HG02970 (cell line): Measurements from ENCODE around the gene BCAS3.
"Not testable (repeated sequence)": the region's sequence is repeated elsewhere in the genome, so short reads cannot be mapped to it uniquely, and the experiment has no call there.

Source experiments
- ATAC-seq: cut with Tn5 transposase; IDR thresholded peaks from one replicate; pipeline ENCODE4 v1.9.1; 2021; ENCODE audit warnings: mild to moderate bottlenecking, moderate library complexity, moderate number of reproducible peaks; ENCODE audit not compliant: unreplicated experiment, low FRiP score

The BCAS3 gene

GRCh38 chr17:61338874-61339478 lies 661.3 kb downstream of the BCAS3 start:
- no peak for ATAC-seq

DNA sequence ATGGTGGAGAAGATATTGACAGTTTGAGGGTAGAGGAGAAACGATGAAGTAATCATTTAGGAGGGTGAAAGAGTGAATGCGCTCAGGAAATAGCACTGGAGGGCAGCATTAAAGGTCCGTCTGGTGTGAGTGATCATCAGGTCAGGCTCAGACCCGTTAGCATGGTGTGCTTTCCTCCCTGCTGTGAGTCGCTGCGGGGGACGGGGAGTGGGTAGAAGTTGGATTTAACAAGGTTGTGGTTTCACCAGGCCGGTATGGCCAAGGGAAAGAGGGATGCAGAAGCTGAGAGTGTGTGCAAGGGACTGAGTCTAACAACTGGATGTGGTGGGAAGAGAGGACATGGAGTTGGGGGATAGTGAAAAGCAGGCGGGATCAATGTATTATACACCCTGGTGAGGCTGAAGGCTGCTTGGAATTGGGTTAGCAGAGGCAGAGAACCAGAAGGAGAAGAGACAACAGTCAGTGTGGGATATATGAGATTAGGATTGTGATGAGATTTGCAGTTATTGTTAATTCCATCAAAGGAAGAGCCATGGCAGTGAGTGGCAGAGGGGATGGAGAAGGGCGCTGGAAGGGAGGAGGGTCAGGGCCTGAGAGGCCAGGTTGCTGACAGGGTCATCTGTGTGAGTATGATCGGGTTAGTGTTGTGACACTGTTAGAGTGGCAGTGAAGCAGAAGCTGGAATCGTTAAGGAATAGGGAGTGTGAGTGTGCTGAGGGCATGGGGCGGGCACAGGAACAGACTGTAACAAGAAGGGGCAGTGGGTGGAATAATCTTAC lies 663.0 kb downstream of the BCAS3 start:
- ATAC-seq: no peak

DNA sequence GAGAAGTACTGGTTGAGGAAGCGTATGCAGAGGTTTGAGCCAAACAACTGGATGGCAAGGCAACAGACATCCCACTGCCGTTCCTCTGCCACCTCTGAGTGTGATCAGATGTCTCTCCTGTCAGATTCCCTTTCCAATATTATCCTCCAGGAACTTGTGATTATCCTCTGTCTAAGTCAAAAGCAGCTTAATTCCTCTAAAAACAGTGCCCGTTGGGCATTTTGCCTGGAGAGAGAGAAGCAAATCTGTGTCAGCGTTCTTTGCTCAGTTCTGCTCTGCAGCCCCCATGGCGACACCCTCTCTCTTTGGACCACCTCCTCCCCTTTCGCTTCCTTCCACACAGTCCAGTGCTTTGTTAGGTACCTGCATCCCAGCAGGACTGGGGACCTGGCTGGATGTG lies 665.9 kb downstream of the BCAS3 start:
- no peak for ATAC-seq

GRCh38 chr17:61345061-61345460 lies 667.4 kb downstream of the BCAS3 start:
- no peak for ATAC-seq

GRCh38 chr17:61345825-61346666 lies 668.4 kb downstream of the BCAS3 start:
- no peak for ATAC-seq

DNA sequence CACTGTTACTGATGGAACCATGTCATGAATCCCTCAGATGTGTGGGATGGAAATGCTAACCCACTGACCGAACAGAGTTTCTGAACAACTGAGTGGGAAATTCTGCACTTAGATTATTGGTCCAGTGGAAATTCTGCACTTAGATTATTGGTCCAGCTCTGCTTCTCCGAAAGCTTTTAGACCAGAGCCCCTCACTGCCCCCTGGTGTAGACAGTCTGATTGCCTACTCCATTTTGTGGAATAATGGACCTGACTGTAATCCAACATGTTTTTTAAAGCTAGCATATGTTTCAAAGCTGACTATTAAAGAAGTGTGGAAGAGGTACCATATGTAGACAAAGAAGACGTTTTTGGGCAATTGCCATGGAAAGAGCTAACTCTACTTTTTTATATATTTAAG lies 671.7 kb downstream of the BCAS3 start:
- ATAC-seq: no peak

- ATAC-seq: no peak
These were observed 674.2 kb downstream of the BCAS3 start for GRCh38 chr17:61351745-61352407.

DNA sequence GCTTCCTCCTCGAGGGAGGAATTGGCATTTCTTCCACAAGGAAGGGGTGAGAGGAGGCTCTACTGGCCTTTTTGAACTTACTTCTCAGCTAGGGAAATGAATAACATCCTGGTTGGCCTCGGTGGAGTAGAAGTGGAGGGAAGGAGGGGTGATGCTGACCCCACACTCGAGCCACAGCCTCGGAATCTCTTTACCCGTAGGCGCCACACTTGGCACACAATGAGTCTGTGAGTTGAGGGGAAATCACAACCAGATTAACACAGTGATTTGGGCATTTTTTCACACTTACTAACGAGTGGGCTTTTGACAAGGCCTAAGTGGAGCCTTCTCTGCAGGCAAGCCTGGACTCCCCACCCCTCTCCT lies 674.7 kb downstream of the BCAS3 start:
- ATAC-seq: no peak

DNA sequence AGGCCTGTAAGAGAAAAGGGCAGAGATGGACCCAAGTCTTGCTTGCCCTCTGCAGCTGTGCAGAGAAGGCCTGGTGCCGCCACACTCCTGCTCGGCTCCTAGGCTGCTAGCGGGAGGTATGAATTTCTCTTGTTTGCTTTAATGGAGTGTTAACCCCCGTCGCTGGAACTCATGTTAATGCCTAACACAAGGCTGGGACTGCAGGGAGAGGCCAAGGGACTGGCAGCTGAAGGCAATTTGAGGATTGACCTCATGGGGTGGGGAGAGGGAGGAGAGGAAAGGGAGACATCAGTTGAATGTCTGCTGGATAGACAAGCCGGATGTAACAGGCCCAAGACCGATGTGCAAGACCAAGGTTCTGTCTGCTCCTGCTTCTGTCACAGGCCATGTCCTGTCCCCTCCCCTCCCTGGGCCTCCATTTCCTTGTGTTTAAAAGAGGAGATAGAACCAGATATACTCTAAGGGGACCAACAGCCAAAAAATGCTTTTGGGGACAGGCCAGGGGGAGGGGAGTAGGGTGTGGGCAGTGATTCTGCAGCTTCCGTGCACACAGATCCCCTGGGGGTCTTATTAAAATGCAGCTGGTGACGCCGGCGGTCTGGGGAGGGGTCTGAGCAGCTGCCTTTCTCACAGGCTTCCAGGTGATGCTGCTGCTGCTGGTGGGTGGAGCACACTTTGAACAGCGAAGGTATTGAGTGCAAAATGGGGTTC lies 675.3 kb downstream of the BCAS3 start:
- ATAC-seq: no peak

- no peak for ATAC-seq
These were observed 676.0 kb downstream of the BCAS3 start for GRCh38 chr17:61353615-61354014.

GRCh38 chr17:61354895-61355874 lies 677.5 kb downstream of the BCAS3 start:
- ATAC-seq: no peak

DNA sequence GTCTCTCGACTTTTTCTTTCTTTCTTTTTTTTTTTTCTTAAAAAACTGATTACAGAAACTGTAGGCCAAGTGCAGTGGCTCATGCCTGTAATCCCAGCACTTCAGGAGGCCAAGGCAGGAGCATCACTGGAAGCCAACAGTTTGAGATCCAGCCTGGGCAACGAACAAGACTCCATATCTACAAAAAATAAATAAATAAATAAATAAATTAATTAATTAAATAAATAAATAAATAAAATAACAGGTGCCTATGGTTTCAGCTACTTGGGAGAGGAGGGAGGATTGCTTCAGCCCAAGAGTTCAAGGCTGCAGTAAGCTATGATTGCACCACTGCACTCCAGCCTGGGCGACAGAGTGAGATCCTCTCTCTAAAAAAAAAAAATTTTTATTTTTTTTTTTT lies 679.4 kb downstream of the BCAS3 start:
- ATAC-seq: not testable (repeated sequence)

GRCh38 chr17:61359513-61359912 lies 681.9 kb downstream of the BCAS3 start:
- not testable (repeated sequence) for ATAC-seq

- ATAC-seq: no peak
These were observed 682.8 kb downstream of the BCAS3 start for GRCh38 chr17:61360318-61360943.

DNA sequence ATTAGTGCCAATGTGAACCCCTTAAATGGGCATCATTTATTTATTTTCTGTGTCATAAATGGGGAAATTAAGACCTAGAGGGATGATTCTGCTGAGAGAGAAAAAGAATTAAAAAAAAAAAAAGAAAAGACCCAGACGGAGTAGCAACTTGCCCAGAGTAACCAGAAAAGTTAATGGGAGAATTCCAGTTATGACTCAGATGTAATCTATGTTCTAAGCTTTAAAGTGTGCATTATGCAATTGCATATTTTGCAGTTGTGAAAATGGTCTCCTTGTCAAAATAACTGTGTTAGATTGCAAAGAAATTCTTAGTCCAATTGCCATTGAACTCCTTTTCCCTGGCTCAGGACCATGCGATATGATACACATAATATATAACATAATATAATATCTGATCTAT lies 683.4 kb downstream of the BCAS3 start:
- no peak for ATAC-seq

DNA sequence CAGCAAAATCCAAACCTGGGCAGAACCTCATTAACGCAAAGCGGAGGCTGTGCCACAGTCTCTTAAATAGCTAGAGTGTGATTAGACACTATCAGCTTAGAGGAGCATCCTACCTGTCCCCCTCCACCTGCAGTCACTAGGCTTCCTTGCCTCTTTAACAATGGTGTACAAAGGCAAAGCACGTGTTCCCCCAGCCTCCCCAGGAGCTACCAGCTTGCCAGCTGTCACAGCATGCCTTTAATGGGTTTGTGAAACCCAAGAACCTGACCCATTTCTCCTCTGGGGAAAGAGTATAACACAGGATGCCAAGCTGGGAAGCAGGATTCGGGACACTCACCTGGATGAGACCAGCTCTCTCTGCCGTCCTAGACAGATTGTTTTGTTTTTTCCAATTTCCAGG lies 684.7 kb downstream of the BCAS3 start:
- ATAC-seq: no peak

GRCh38 chr17:61362852-61363600 lies 685.4 kb downstream of the BCAS3 start:
- ATAC-seq: no peak
